Measurements from ENCODE around the gene GNAI1. TPM values are rescaled to one million over a fixed set of nuclear protein-coding genes. Genes with fewer than 3 reads are reported as not detected.

The GNAI1 gene
- polyA plus RNA-seq, 2 of the 4 experiments (the other 2 are of a cell fraction) = 46.3 to 96.3 TPM

DNA sequence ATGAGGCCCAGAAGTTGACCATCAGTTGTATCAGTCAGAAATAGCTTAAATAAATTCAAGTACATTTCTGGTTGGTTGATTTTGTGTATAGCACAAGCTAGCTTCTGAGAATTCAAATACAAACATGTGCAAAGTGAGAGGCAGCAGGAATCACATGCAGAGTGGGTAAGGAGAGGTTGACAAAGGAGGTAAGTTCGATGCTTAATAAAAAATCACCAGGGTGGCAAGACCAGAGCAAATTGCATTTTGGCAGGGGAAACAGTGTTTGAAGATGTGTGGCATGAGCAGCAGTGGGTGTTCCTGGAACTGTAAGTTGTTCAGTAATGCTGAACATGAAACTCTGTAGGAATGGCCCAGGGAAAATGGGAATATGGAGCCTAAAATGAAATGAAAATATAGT, 52.6 kb downstream of the GNAI1 start (continued):
- TF ChIP-seq HEYL (CRISPR knock-in tag; IDR thresholded peaks at IDR 0.05) = no peak
- TF ChIP-seq MAZ (IDR thresholded peaks at IDR 0.05; ENCODE audit: borderline replicate concordance, low read depth, low read length) = no peak
- TF ChIP-seq MYC (IDR thresholded peaks at IDR 0.05; ENCODE audit: borderline replicate concordance, low read length) = no peak

DNA sequence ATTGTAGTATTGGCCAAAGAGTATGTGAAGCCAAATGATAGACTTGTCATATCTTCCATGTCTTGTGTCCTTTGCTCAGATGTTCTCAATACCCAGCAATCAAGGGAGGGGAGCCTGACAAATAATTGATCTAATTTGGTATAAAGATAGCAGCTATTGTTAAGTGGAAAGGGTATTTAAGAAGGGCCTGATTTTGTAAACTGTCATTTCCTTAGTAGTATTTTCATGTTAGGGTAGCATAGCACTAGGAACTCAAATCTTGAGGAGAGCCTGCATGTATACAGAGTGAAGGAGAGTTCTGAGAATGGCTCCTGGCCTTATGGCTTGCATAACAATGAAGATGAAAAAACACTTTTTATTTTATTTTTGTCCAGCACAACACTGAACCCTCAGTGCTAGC, 53.1 kb downstream of the GNAI1 start:
- ATAC-seq = peak in 1 of 2 experiments; percentile 40; a peak in 2 of 6 replicates
- Histone ChIP-seq H3K4me1 (peaks cover 33% of the 10 kb centered on the region), H3K27ac (no peak overlapping the region), H3K4me2 (no peak overlapping the region; the same call in 2 of the 3 replicates), H3K4me3 (no peak overlapping the region), H3K9me3 (no peaks in the 10 kb centered on the region; the same call in 2 of the 3 replicates)
- FAIRE-seq = no peak
- POLR2A ChIA-PET = no interaction called here
- CTCF ChIA-PET = interaction anchor here (0.6 kb wide), 1 partner anchor 51 kb away, joined by 3 read pairs; no protein-coding TSS in a partner anchor
- no peak for TF ChIP-seq CBX8 (IDR thresholded peaks at IDR 0.05)
- TF ChIP-seq MAZ (IDR thresholded peaks at IDR 0.05; ENCODE audit: borderline replicate concordance, low read depth, low read length) = no peak
- no peak for TF ChIP-seq NPAS2 (CRISPR knock-in tag; IDR thresholded peaks at IDR 0.05; ENCODE audit: borderline replicate concordance)
- TF ChIP-seq EHMT2 (IDR thresholded peaks at IDR 0.05; ENCODE audit: low read depth) = no peak
- TF ChIP-seq EHF (CRISPR knock-in tag; IDR thresholded peaks at IDR 0.05) = no peak
- TF ChIP-seq, protein P1, sequence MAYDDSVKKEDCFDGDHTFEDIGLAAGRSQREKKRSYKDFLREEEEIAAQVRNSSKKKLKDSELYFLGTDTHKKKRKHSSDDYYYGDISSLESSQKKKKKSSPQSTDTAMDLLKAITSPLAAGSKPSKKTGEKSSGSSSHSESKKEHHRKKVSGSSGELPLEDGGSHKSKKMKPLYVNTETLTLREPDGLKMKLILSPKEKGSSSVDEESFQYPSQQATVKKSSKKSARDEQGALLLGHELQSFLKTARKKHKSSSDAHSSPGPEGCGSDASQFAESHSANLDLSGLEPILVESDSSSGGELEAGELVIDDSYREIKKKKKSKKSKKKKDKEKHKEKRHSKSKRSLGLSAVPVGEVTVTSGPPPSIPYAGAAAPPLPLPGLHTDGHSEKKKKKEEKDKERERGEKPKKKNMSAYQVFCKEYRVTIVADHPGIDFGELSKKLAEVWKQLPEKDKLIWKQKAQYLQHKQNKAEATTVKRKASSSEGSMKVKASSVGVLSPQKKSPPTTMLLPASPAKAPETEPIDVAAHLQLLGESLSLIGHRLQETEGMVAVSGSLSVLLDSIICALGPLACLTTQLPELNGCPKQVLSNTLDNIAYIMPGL (CRISPR knock-in tag; IDR thresholded peaks at IDR 0.05; ENCODE audit: borderline replicate concordance) = no peak
- TF ChIP-seq HEYL (CRISPR knock-in tag; IDR thresholded peaks at IDR 0.05) = no peak
- TF ChIP-seq, protein P2, sequence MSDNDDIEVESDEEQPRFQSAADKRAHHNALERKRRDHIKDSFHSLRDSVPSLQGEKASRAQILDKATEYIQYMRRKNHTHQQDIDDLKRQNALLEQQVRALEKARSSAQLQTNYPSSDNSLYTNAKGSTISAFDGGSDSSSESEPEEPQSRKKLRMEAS (IDR thresholded peaks at IDR 0.05) = no peak
- no peak for TF ChIP-seq FOSB (CRISPR knock-in tag; IDR thresholded peaks at IDR 0.05)
- TF ChIP-seq MYC (IDR thresholded peaks at IDR 0.05; ENCODE audit: borderline replicate concordance, low read length) = no peak
- no peak for DNase-seq (ENCODE audit: low read depth in 1 of 2, low spot score in 1 of 2)

DNA sequence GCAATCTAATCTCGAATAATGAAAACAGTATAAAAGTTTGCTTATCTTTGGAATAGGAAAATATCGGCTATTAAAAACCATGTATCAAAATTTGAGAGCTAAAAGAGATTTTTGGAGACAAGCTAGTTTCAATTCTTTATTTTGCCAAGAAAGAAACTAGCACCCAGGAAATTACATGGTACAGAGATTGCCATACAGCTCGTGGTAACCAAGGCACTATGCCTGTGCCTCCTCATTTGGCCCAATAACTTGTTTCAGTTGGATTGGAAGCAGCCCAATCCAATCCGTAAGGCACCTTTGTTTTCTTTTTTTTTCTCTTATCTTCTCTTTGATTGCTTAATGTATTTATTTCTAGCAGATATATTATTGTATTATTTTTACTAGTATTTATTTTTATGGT, 55.0 kb downstream of the GNAI1 start:
- H3K4me2 ChIP-seq = no peak overlapping the region
- CTCF ChIA-PET = no interaction called here
- FAIRE-seq (no peak), ATAC-seq (no peak), DNase-seq (ENCODE audit: low read depth in 1 of 2, low spot score in 1 of 2) (no peak)
- peaks cover 26% of the 10 kb centered on the region for H3K4me1 ChIP-seq
- no peaks in the 10 kb centered on the region for H3K9me3 ChIP-seq
- POLR2A ChIA-PET = no interaction called here
- no peak overlapping the region for H3K27ac ChIP-seq
- no peak overlapping the region for H3K4me3 ChIP-seq
- TF ChIP-seq CBX2 (IDR thresholded peaks at IDR 0.05; ENCODE audit: borderline replicate concordance, low read depth) = no peak
- no peak for TF ChIP-seq MYC (IDR thresholded peaks at IDR 0.05; ENCODE audit: borderline replicate concordance, low read length)
- no peak for TF ChIP-seq POLR2A (IDR thresholded peaks at IDR 0.05; ENCODE audit: low read length)
- no peak for TF ChIP-seq ESRRA (IDR thresholded peaks at IDR 0.05; ENCODE audit: borderline replicate concordance, low read length)
- TF ChIP-seq FOXS1 (CRISPR knock-in tag; IDR thresholded peaks at IDR 0.05) = no peak
- TF ChIP-seq RNF2 (IDR thresholded peaks at IDR 0.05; ENCODE audit: borderline replicate concordance, low read depth) = no peak
- TF ChIP-seq, protein P3, sequence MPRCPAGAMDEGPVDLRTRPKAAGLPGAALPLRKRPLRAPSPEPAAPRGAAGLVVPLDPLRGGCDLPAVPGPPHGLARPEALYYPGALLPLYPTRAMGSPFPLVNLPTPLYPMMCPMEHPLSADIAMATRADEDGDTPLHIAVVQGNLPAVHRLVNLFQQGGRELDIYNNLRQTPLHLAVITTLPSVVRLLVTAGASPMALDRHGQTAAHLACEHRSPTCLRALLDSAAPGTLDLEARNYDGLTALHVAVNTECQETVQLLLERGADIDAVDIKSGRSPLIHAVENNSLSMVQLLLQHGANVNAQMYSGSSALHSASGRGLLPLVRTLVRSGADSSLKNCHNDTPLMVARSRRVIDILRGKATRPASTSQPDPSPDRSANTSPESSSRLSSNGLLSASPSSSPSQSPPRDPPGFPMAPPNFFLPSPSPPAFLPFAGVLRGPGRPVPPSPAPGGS (IDR thresholded peaks at IDR 0.05) = no peak
- TF ChIP-seq TP53 (CRISPR knock-in tag; IDR thresholded peaks at IDR 0.05) = no peak
- no peak for TF ChIP-seq FOSB (CRISPR knock-in tag; IDR thresholded peaks at IDR 0.05)
- no peak for TF ChIP-seq HOXB5 (CRISPR knock-in tag; IDR thresholded peaks at IDR 0.05)
- no peak for TF ChIP-seq RCOR1 (IDR thresholded peaks at IDR 0.05; ENCODE audit: low read depth, low read length)
- TF ChIP-seq HOXA7 (CRISPR knock-in tag; IDR thresholded peaks at IDR 0.05) = no peak
- TF ChIP-seq, protein P4, sequence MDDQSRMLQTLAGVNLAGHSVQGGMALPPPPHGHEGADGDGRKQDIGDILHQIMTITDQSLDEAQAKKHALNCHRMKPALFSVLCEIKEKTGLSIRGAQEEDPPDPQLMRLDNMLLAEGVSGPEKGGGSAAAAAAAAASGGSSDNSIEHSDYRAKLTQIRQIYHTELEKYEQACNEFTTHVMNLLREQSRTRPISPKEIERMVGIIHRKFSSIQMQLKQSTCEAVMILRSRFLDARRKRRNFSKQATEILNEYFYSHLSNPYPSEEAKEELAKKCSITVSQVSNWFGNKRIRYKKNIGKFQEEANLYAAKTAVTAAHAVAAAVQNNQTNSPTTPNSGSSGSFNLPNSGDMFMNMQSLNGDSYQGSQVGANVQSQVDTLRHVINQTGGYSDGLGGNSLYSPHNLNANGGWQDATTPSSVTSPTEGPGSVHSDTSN (IDR thresholded peaks at IDR 0.05) = no peak
- 89% methylated on average over 4 of the region's 4 CpGs for WGBS (ENCODE audit: missing lambda C conversion rate)

All from A549 (cell line).